ENCODE measurements around the gene TTC23.

The TTC23 gene, protein sequence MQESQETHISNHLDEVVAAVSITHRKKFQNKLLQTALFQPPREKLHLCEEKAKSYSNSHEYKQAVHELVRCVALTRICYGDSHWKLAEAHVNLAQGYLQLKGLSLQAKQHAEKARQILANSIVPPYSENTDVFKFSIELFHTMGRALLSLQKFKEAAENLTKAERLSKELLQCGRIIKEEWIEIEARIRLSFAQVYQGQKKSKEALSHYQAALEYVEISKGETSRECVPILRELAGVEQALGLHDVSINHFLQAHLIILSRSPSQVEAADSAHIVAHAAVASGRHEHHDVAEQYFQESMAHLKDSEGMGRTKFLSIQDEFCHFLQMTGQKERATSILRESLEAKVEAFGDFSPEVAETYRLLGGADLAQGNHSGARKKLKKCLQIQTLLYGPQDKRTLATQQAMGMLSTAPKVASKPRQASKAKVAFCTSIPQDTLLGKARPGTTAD

DNA sequence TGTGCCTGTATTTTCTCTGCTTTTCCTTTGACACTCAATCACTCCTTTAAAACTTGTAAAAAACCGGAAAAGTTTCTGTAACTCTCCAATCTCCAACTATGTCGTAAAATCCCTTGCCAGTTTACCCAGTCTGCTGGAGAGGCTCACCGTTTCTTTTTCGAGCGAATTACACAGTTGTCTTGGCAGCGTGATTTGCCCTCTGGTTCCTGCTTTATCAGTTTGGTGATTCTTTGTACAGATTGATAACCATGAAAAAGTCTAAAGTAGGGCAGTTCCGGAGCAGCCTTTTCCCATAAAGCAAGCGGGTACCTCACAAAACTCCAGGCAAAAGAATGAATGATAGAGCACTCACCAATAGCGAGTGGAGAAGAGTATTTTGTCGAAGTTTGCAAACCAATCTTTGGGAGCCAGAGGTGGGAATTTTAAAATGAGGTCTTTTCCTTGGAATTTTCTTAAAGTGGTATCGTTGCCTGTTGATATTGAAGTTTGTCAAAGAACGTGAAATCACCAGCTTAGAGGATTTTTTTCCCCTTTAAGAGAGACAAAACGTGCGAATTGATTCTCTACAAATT, at the start of gene TTC23:
Gene TTC23, minus strand, starts transcription at position 312 of the 572 bp plus-strand sequence. CDS start 20,869 bp downstream, outside the sequence.
- no peak for DNase-seq

DNA sequence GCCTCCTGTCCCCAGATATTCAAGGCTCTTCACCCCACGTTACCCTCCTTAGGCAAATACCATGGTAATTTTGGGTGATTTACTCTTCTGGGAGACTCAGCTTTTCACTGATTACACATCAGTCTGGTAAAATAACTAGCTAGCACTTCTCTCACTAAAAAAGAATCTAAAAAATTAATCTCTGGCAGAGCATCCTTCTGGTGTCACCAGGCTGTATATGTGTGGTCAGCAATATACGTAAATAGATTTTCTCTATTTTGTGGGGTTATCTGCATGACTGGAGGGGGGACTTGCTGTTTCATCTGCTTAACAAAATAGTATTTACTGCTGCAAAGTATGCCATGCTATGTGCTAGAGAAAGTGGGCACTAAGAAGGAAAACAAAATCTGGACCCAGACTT, 47.0 kb upstream of the TTC23 start:
- DNase-seq, result no peak

- no peak for DNase-seq
These were observed 46.5 kb upstream of the TTC23 start for GRCh38 chr15:99295840-99296239.

DNA sequence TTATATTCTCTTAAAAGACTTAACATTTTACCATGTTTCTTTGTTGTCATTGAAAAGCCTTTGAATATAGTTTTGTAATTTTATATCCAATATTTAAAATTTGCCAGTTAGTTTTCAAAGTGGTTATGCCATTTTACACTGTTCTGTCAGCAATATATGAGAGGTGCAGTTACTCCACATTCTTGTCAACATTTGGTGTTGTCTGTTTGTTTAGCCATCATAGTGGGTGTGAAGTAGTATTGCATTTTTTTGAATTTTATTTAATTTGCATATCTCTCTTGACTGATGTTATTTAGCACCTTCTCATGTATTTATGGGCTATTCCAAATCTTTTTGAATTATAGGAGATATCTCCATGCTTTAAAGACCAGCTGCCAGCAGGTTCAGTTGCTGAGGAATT, 42.3 kb upstream of the TTC23 start:
- no peak for DNase-seq

DNA sequence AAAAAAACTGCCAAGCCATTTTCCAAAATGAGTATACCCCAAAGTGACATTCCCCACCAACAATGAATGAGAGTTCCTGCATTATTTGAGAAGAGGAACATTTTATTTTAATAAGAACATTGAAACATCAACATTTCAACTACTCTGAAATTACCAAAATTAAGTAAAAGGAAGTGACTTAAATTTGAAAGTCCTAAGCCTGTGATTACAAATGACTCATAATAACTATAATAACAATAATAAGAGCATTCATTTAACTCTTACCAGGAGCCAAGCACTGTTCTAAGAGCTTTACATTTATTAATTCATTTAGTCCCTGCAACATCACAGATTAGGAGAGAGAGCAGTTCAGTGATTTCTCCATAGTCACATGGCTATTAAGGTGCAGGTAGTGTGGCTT, 34.3 kb upstream of the TTC23 start:
- no peak for DNase-seq

- DNase-seq, result no peak
These were observed 33.2 kb upstream of the TTC23 start for GRCh38 chr15:99282586-99282985.

DNA sequence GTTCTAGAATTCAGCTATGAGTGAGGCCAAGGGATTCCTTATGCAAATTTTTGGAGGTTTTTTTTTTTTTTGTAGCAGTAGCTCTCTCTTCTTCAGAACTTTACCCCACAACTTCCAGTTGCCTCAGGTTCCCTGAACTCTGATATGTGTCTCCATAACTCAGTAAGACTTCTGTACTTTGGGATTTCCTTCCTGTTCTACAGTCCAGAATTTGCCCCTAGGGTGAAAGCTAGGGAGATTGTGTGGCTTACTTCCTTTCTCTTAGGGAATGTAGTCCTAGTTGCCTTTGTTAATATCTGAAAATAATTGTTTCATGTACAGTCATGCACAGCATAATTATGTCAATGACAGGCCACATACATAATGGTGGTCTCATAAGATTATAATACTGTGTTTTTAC, 32.7 kb upstream of the TTC23 start:
- no peak for DNase-seq

DNA sequence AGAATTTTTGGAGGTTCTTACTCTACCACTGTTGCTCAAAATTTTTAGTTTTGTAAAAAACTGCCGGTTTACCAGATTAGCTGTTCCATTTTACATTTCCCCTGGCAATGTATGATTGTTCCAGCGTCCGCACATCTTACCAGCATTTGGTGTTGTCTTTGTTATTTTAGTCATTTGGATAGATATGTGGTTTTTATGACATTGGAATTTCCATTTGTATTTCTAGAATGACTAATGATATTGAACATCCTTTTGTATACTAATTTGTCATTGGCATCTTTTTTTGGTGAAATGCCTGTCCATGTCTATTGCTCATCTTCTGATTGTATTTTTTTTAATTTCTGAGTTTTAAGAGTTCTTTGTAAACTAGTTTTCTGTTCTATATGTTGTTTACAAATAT, 30.4 kb upstream of the TTC23 start:
- no peak for DNase-seq

DNA sequence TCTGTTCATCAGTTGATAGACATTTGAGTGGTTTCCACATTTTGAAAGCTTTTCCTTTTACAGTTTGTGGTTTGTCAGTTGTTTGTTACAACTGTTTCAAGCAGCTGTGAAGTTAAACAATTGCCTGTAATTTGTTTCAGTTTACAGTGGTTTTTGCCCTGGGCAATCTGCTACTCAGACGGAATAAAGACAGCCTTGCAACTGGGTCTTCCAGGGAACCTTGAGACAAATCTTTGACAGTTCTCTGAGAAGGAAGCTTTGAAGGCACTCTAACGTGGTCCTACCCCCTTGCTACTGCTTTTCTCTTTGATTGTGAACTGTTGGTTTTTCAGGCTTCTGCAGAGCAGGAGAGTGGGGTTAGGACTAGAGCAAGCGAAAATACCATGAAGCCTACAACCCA, 29.9 kb upstream of the TTC23 start:
- no peak for DNase-seq

- no peak for DNase-seq
These were observed 26.2 kb upstream of the TTC23 start for GRCh38 chr15:99275525-99276128.

- DNase-seq, result no peak
These were observed 25.7 kb upstream of the TTC23 start for GRCh38 chr15:99275061-99275460.

GRCh38 chr15:99273801-99274200, 24.4 kb upstream of the TTC23 start:
- DNase-seq, result no peak

- no peak for DNase-seq
These were observed 19.1 kb upstream of the TTC23 start for GRCh38 chr15:99268431-99268830.

DNA sequence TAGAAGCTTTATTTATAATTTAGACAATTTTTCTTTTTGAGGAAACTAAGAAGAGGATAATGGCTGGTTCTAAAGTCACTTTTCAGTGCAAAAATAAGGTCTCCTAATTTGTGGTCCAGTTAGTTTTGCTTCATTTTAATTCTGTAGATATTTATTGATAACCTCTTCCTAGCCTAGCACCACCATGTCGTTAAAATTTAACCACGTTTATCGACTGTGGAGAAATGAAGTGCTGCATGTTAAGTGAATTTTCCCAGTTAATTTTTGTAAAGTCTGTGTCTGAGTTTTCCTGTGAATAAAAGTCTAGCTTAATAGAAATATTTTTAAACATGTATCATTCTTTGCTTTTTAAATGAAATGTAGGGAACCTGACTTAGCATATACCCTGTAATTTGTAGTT, 18.6 kb upstream of the TTC23 start:
- no peak for DNase-seq

DNA sequence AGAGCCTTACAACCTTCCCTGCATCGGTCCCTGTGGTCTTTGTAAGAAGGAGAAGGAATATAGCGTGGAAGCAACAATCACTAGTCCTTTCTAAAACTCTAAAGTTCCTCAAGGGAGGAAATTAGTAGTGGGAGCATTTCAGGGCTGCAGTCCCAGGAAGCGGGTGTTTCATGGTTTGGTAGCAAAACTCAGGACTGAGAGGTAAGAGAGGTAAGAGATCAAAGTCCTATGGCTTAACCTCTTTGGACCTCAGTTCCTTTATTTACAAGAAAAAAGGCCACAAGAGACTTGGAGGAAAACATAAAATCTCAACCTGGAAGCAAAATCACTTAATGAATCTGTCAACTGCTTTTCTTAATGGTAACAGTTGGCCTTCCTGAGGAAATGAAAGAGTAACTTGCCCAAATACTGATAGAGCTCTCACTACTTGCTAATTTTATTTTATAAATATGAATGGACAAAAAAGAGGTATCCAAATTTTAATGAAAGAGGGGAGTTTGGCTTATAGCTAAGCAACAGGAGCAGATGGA, 16.2 kb upstream of the TTC23 start:
- DNase-seq, result no peak

DNA sequence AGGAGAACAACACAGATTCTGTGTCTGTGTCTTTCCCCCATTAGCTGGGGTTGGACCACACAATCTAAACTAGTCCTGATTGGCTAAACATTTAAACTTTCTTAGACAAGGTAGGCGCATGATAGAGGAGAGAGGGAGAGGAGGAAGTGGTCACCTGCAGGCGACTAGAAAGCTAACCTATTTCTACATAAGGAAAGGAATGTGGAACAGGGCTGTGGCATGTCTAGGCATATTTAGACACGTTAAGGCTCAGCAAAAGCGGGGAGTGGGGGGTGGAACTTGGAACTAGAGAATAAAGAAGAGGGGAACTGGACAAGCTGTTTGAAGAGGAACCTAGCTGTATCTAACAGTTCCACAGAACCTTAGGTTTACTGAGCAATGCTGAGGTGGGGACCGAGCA, 14.7 kb upstream of the TTC23 start:
- DNase-seq, result no peak

GRCh38 chr15:99257107-99257750, 7.8 kb upstream of the TTC23 start:
- no peak for DNase-seq

DNA sequence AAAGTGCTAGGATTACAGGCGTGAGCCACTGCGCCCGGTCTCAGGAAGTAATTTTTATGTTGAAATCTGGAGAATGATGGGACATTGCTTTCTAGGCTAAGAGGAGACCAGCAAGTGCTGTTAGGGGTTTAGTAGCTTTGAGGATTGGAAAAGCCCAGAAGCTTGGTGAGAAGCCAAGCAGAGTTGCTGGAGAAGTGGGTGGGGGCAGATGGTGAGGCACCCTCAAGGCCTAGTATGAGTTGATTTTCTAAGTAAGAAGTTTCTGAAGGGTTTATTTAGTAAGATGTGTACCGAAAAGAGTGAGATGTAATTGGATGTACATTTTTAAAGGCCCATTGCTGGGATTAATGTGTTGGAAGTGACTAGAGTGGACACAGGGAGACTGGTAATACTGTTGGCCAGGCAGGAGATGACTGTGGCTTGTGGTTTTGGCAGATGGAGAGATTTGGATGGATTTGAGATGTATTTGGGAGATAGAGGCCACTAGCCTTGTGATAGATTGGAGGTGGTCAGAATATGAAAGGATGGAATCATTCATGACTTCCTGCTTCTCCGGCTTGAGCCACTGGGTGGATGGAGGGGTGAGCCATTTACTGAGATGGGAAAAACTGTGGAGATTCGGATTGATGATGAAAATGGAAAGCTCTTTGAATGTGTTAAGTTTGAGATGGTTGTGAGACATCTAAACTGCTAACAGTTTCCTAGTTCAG, 4.2 kb upstream of the TTC23 start:
- no peak for DNase-seq

- DNase-seq, result no peak
These were observed 2.9 kb upstream of the TTC23 start for GRCh38 chr15:99252326-99252725.

- DNase-seq, result peak; percentile 97
These were observed 1.8 kb upstream of the TTC23 start, which contains the start of gene LRRC28 for GRCh38 chr15:99250857-99251841. Gene LRRC28 (plus strand): TSS chr15:99251481. CDS start chr15:99255958, 4,477 bp downstream.

DNA sequence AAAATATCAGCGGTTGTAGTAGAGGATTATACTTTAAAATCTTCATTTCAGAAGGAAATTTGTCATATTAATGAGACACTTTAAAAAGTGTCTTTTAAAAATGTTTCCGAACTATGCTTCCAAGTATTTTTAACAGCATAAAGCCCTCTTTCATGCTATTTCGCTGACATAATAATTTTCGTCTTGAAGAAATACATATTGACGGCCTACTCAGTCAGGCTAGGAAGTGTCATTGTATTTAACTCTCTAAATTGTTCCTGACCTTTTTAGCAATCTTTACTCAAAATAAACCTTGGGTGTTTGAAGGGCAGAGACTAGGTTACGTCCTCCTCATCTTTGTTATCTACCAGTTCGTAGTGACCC, 1.1 kb upstream of the TTC23 start:
- no peak for DNase-seq
